ENCODE data around the gene TMSB10. TPM values are rescaled to one million over a fixed set of nuclear protein-coding genes. Genes with fewer than 3 reads are reported as not detected.

Gene TMSB10
- total and polyA plus RNA-seq, 2 of the 13 experiments (the other 11 are each of a cell fraction or from before 2014, with no cell fraction given) = 665 to 708 TPM

DNA sequence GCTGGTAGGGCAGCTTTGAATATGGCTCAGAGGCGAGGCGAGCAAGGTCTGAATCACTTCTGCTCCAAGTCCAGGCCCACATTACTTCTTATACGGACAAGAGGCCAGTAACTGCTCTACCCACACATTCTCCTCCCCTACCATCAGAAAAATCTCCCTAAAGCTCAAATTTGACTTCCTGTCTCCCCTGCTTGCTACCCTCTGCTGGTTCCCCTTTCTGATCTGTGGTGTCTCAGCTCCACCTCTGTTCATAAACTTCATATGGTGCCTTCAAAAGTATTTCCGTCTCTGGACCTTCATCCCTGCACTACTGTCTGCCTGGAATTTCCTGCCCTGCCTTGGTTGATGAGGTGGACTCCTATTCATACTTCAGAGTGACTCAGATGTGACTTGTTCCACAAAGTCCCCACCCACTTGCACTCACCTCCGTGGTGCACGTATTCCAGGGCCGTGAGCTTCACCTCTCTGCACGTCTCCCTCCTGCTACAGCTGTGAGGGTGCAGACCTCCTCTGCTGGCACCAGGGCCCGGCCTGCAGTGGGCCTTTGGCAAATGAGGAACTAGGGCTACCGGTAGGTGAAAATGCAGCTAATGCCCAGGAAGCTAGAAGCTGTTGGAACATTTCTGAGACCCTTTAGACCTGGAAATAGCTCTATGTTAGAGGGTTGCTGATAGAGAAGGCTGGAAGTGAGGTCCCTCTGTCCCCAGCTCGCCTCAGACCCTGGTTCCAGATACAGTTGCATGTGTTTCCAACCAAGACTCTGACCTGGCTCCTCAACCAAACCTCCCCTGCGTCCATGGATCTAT, 41.0 kb downstream of the TMSB10 start (continued):
- TF ChIP-seq, protein P1, sequence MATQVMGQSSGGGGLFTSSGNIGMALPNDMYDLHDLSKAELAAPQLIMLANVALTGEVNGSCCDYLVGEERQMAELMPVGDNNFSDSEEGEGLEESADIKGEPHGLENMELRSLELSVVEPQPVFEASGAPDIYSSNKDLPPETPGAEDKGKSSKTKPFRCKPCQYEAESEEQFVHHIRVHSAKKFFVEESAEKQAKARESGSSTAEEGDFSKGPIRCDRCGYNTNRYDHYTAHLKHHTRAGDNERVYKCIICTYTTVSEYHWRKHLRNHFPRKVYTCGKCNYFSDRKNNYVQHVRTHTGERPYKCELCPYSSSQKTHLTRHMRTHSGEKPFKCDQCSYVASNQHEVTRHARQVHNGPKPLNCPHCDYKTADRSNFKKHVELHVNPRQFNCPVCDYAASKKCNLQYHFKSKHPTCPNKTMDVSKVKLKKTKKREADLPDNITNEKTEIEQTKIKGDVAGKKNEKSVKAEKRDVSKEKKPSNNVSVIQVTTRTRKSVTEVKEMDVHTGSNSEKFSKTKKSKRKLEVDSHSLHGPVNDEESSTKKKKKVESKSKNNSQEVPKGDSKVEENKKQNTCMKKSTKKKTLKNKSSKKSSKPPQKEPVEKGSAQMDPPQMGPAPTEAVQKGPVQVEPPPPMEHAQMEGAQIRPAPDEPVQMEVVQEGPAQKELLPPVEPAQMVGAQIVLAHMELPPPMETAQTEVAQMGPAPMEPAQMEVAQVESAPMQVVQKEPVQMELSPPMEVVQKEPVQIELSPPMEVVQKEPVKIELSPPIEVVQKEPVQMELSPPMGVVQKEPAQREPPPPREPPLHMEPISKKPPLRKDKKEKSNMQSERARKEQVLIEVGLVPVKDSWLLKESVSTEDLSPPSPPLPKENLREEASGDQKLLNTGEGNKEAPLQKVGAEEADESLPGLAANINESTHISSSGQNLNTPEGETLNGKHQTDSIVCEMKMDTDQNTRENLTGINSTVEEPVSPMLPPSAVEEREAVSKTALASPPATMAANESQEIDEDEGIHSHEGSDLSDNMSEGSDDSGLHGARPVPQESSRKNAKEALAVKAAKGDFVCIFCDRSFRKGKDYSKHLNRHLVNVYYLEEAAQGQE (IDR thresholded peaks at IDR 0.05; ENCODE audit: borderline replicate concordance in 1 of 2, low read depth in 1 of 2, low read length in 2 of 2) = peak in 1 of 2 experiments; percentile 66; a peak in 1 of 4 replicates
- no peak for TF ChIP-seq CBX2 (IDR thresholded peaks at IDR 0.05; ENCODE audit: low read depth, low read length)
- no peak for TF ChIP-seq CBX2 (CRISPR knock-in tag; IDR thresholded peaks at IDR 0.05; ENCODE audit: low read depth)
- TF ChIP-seq ZNF644 (CRISPR knock-in tag; IDR thresholded peaks at IDR 0.05; ENCODE audit: low read depth) = peak; percentile 38; the same call in 1 of the 2 replicates
- no peak for TF ChIP-seq MYNN (CRISPR knock-in tag; IDR thresholded peaks at IDR 0.05; ENCODE audit: low read depth)
- no peak for TF ChIP-seq ZNF468 (CRISPR knock-in tag; IDR thresholded peaks at IDR 0.05)
- no peak for TF ChIP-seq SATB2 (CRISPR knock-in tag; IDR thresholded peaks at IDR 0.05)
- TF ChIP-seq PAWR (CRISPR knock-in tag; IDR thresholded peaks at IDR 0.05; ENCODE audit: borderline replicate concordance) = no peak
- TF ChIP-seq GATAD2A (CRISPR knock-in tag; IDR thresholded peaks at IDR 0.05) = peak; percentile 75
- no peak for TF ChIP-seq ZNF101 (CRISPR knock-in tag; IDR thresholded peaks at IDR 0.05; ENCODE audit: borderline replicate concordance, low read depth)
- peak; percentile 88; the same call in 1 of the 2 replicates for TF ChIP-seq ZNF615 (CRISPR knock-in tag; IDR thresholded peaks at IDR 0.05; ENCODE audit: borderline replicate concordance)
- TF ChIP-seq ZNF335 (CRISPR knock-in tag; IDR thresholded peaks at IDR 0.05) = 0 out of 2 replicates have a peak, but pooled peaks have one; percentile 29
- peak; percentile 45 for TF ChIP-seq ELF1 (CRISPR knock-in tag; IDR thresholded peaks at IDR 0.05)
- TF ChIP-seq TBX2 (CRISPR knock-in tag; IDR thresholded peaks at IDR 0.05; ENCODE audit: borderline replicate concordance) = peak; percentile 77; the same call in 1 of the 2 replicates
- TF ChIP-seq, protein P2, sequence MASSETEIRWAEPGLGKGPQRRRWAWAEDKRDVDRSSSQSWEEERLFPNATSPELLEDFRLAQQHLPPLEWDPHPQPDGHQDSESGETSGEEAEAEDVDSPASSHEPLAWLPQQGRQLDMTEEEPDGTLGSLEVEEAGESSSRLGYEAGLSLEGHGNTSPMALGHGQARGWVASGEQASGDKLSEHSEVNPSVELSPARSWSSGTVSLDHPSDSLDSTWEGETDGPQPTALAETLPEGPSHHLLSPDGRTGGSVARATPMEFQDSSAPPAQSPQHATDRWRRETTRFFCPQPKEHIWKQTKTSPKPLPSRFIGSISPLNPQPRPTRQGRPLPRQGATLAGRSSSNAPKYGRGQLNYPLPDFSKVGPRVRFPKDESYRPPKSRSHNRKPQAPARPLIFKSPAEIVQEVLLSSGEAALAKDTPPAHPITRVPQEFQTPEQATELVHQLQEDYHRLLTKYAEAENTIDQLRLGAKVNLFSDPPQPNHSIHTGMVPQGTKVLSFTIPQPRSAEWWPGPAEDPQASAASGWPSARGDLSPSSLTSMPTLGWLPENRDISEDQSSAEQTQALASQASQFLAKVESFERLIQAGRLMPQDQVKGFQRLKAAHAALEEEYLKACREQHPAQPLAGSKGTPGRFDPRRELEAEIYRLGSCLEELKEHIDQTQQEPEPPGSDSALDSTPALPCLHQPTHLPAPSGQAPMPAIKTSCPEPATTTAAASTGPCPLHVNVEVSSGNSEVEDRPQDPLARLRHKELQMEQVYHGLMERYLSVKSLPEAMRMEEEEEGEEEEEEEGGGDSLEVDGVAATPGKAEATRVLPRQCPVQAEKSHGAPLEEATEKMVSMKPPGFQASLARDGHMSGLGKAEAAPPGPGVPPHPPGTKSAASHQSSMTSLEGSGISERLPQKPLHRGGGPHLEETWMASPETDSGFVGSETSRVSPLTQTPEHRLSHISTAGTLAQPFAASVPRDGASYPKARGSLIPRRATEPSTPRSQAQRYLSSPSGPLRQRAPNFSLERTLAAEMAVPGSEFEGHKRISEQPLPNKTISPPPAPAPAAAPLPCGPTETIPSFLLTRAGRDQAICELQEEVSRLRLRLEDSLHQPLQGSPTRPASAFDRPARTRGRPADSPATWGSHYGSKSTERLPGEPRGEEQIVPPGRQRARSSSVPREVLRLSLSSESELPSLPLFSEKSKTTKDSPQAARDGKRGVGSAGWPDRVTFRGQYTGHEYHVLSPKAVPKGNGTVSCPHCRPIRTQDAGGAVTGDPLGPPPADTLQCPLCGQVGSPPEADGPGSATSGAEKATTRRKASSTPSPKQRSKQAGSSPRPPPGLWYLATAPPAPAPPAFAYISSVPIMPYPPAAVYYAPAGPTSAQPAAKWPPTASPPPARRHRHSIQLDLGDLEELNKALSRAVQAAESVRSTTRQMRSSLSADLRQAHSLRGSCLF (CRISPR knock-in tag; IDR thresholded peaks at IDR 0.05; ENCODE audit: borderline replicate concordance) = no peak
- no peak for TF ChIP-seq ZNF12 (CRISPR knock-in tag; IDR thresholded peaks at IDR 0.05)
- TF ChIP-seq REL (CRISPR knock-in tag; conservative IDR thresholded peaks at IDR 0.05) = 0 out of 2 replicates have a peak, but pooled peaks have one; percentile 59
- peak; percentile 82; the same call in 1 of the 2 replicates for TF ChIP-seq RXRA (CRISPR knock-in tag; IDR thresholded peaks at IDR 0.05)
- TF ChIP-seq ETS1 (CRISPR knock-in tag; IDR thresholded peaks at IDR 0.05) = no peak

Data from HepG2 (cell line).